GM20431 (cell line): ENCODE data around the gene UBASH3B.

Experiments
- in situ Hi-C: fragments of 300-500 bp; cut with MseI, MboI; formaldehyde crosslinking; loops from one replicate; pipeline ENCODE4 v1.15.0; 2020; ENCODE audit warnings: low sequenced_read_pairs; ENCODE audit not compliant: unreplicated experiment

UBASH3B gene

GRCh38 chr11:122863704-122864326, 208.3 kb downstream of the UBASH3B start:
- in situ Hi-C loops = no loop called here
